Measurements from ENCODE around the gene RERE.

RERE gene

GRCh38 chr1:8862528-8862927, 45.1 kb upstream of the RERE start:
- DNase-seq (ENCODE audit: low spot score), result no peak
- peak; percentile 1 for TF ChIP-seq CTCF (IDR thresholded peaks at IDR 0.05; ENCODE audit: extremely low read depth, missing control alignments)

- no peak for TF ChIP-seq CTCF (IDR thresholded peaks at IDR 0.05; ENCODE audit: extremely low read depth, missing control alignments)
- DNase-seq (ENCODE audit: low spot score), result no peak
Measured at GRCh38 chr1:8860738-8861516, 43.5 kb upstream of the RERE start.

GRCh38 chr1:8858888-8859706, 41.7 kb upstream of the RERE start:
- DNase-seq (ENCODE audit: low spot score), result no peak
- TF ChIP-seq CTCF (IDR thresholded peaks at IDR 0.05; ENCODE audit: extremely low read depth, missing control alignments), result no peak

- DNase-seq (ENCODE audit: low spot score), result no peak
- TF ChIP-seq CTCF (IDR thresholded peaks at IDR 0.05; ENCODE audit: extremely low read depth, missing control alignments), result no peak
Measured at GRCh38 chr1:8858112-8858668, 40.8 kb upstream of the RERE start.

- TF ChIP-seq CTCF (IDR thresholded peaks at IDR 0.05; ENCODE audit: extremely low read depth, missing control alignments), result no peak
- no peak for DNase-seq (ENCODE audit: low spot score)
Measured at GRCh38 chr1:8856689-8857412, 39.4 kb upstream of the RERE start.

GRCh38 chr1:8854240-8854639, 36.8 kb upstream of the RERE start:
- no peak for TF ChIP-seq CTCF (IDR thresholded peaks at IDR 0.05; ENCODE audit: extremely low read depth, missing control alignments)
- no peak for DNase-seq (ENCODE audit: low spot score)
